B cell (primary cell): ENCODE results near the gene ARRB2.

Experiments
- CTCF ChIP-seq: fragments of 200-600 bp; IDR thresholded peaks from one replicate; pipeline ENCODE4 v1.8.0; 2022; ENCODE audit warnings: antibody characterized with exemption, mild to moderate bottlenecking
- EZH2 ChIP-seq: IDR thresholded peaks from 2 replicates; pipeline ENCODE4 v1.6.1; 2012; ENCODE audit warnings: borderline replicate concordance, low read depth, mild to moderate bottlenecking, moderate library complexity, low read length; ENCODE audit not compliant: insufficient read depth, poor library complexity, severe bottlenecking

GRCh38 chr17:4672751-4673150, 37.7 kb upstream of the ARRB2 start:
- no peak for TF ChIP-seq CTCF
- no peak for TF ChIP-seq EZH2
